HepG2 (cell line): ENCODE measurements around the gene ANKS4B. TPM values are rescaled to one million over a fixed set of nuclear protein-coding genes. Genes with fewer than 3 reads are reported as not detected.

Source experiments
- EZH2 ChIP-seq: conservative IDR thresholded peaks from 2 replicates; pipeline ENCODE4 v1.6.1; 2012; ENCODE audit warnings: mild to moderate bottlenecking, low read depth, low read length, moderate library complexity
- GABPA ChIP-seq, 2 experiments: IDR thresholded peaks; 2 replicates each; pipeline ENCODE4 v1.6.1; 2011 to 2016; ENCODE audit warnings: low read depth in 2 of 2, low read length in 1 of 2, missing biosample characterization in 1 of 2, missing genetic modification characterization in 1 of 2
- GPN1 ChIP-seq: sonication (generic); formaldehyde crosslinking; IDR thresholded peaks from 2 replicates; pipeline ENCODE4 v1.5.1; 2020; ENCODE audit warnings: missing genetic modification reagents, borderline replicate concordance
- GTF2F1 ChIP-seq: fragments of 150-350 bp; IDR thresholded peaks from 2 replicates; pipeline ENCODE4 v1.6.1; 2014; ENCODE audit warnings: low read length
- HDAC6 ChIP-seq: fragments of 200-600 bp; sonication (generic); IDR thresholded peaks from 2 replicates; pipeline ENCODE4 v1.7.0; 2017; ENCODE audit warnings: mild to moderate bottlenecking, antibody characterized with exemption, low read length, low read depth
- HNRNPLL ChIP-seq: fragments of 200-400 bp; formaldehyde crosslinking; IDR thresholded peaks from 2 replicates; pipeline ENCODE4 v1.6.1; 2017; ENCODE audit warnings: mild to moderate bottlenecking, low read depth, low read length; ENCODE audit not compliant: poor library complexity, severe bottlenecking
- IKZF1 ChIP-seq: fragments of 450-650 bp; IDR thresholded peaks from 2 replicates; pipeline ENCODE4 v1.7.1; 2016
- MTA1 ChIP-seq: sonication (generic); formaldehyde crosslinking; IDR thresholded peaks from 2 replicates; pipeline ENCODE4 v1.4.0; 2020; ENCODE audit warnings: missing genetic modification reagents, mild to moderate bottlenecking, borderline replicate concordance
- MXD4 ChIP-seq: IDR thresholded peaks from 2 replicates; pipeline ENCODE4 v1.6.1; 2016; ENCODE audit warnings: mild to moderate bottlenecking, missing biosample characterization, missing genetic modification reagents
- MYC ChIP-seq: sonication (generic); formaldehyde crosslinking; IDR thresholded peaks from 2 replicates; pipeline ENCODE4 v1.9.0; 2021; ENCODE audit warnings: missing genetic modification reagents, borderline replicate concordance
- NCOA2 ChIP-seq: sonication (generic); formaldehyde crosslinking; IDR thresholded peaks from 2 replicates; pipeline ENCODE4 v1.8.0; 2022; ENCODE audit warnings: inconsistent platforms
- NONO ChIP-seq, 2 experiments: fragments of 450-650 bp in 1 of 2; sonication (generic) in 1 of 2; formaldehyde crosslinking in 1 of 2; IDR thresholded peaks in 1 of 2; conservative IDR thresholded peaks in 1 of 2; 2 replicates each; pipeline versions ENCODE4 v1.6.1 to v1.8.0; 2017 to 2022; ENCODE audit warnings: mild to moderate bottlenecking in 1 of 2, missing genetic modification reagents in 1 of 2, moderate library complexity in 1 of 2
- PCBP1 ChIP-seq: fragments of 200-400 bp; formaldehyde crosslinking; IDR thresholded peaks from 2 replicates; pipeline ENCODE4 v1.6.1; 2017; ENCODE audit warnings: mild to moderate bottlenecking, low read depth, low read length, borderline replicate concordance
- SIN3A ChIP-seq: IDR thresholded peaks from 2 replicates; pipeline ENCODE4 v1.6.1; 2011; ENCODE audit warnings: low read depth, mild to moderate bottlenecking, control low read depth, low read length, borderline replicate concordance
- YEATS2 ChIP-seq: sonication (generic); formaldehyde crosslinking; IDR thresholded peaks from 2 replicates; pipeline ENCODE4 v1.4.0; 2020; ENCODE audit warnings: missing genetic modification reagents, borderline replicate concordance
- ZNF446 ChIP-seq: sonication (generic); formaldehyde crosslinking; IDR thresholded peaks from 2 replicates; pipeline ENCODE4 v1.5.0; 2020; ENCODE audit warnings: mild to moderate bottlenecking, missing genetic modification reagents
- ZNF678 ChIP-seq: sonication (generic); formaldehyde crosslinking; IDR thresholded peaks from 2 replicates; pipeline ENCODE4 v1.4.0; 2020; ENCODE audit warnings: mild to moderate bottlenecking, missing genetic modification reagents
- ZNF782 ChIP-seq: sonication (generic); formaldehyde crosslinking; IDR thresholded peaks from 2 replicates; pipeline ENCODE4 v1.4.0; 2020; ENCODE audit warnings: missing genetic modification reagents, mild to moderate bottlenecking, borderline replicate concordance
- ZNF839 ChIP-seq: sonication (generic); formaldehyde crosslinking; IDR thresholded peaks from 2 replicates; pipeline ENCODE4 v1.4.0; 2020; ENCODE audit warnings: missing genetic modification reagents, mild to moderate bottlenecking, borderline replicate concordance
- polyA plus RNA-seq, 8 experiments: library from polyadenylated mRNA; depleted of rRNA in 3 of 8; stranded (reverse) in 7 of 8; unstranded in 1 of 8; fragments of >200 nt; fragmentation: Illumina TruSeq in 4 of 8; extraction: Trizol in 4 of 8; gene quantifications; 2 replicates each; pipeline versions ENCODE4 v1.2.1 to v1.2.3, GENCODE V29; 2011 to 2016; ENCODE audit warnings: low read depth in 4 of 8, missing spikeins in 1 of 8, mixed read lengths in 1 of 8; ENCODE audit not compliant: insufficient read depth in 1 of 8
- total RNA-seq, 5 experiments: library from RNA; depleted of rRNA; stranded (reverse); fragments of >200 nt; fragmentation: Illumina TruSeq; extraction: Trizol; gene quantifications; 2 replicates each; pipeline ENCODE4 v1.2.3, GENCODE V29; 2016; ENCODE audit warnings: low read depth in 1 of 5
- TF ChIP-seq, protein P1 (sequence below): sonication (generic); formaldehyde crosslinking; IDR thresholded peaks from 2 replicates; pipeline ENCODE4 v1.8.1; 2023; ENCODE audit warnings: mild to moderate bottlenecking, missing genetic modification reagents
- TF ChIP-seq, protein P2 (sequence below): sonication (generic); formaldehyde crosslinking; IDR thresholded peaks from 2 replicates; pipeline ENCODE4 v1.4.0; 2020; ENCODE audit warnings: missing genetic modification reagents
- TF ChIP-seq, protein P3 (sequence below): sonication (generic); formaldehyde crosslinking; IDR thresholded peaks from 2 replicates; pipeline ENCODE4 v1.4.0; 2020; ENCODE audit warnings: mild to moderate bottlenecking, missing genetic modification reagents
- TF ChIP-seq, protein P4 (sequence below): IDR thresholded peaks from 2 replicates; pipeline ENCODE4 v1.6.1; 2016; ENCODE audit warnings: missing biosample characterization, missing genetic modification reagents, low read depth
- TF ChIP-seq, protein P5 (sequence below): sonication (generic); formaldehyde crosslinking; IDR thresholded peaks from 2 replicates; pipeline ENCODE4 v1.4.0; 2020; ENCODE audit warnings: mild to moderate bottlenecking, missing genetic modification reagents

The ANKS4B gene
- total and polyA plus RNA-seq, 2 of the 13 experiments (the other 11 are each of a cell fraction or from before 2014, with no cell fraction given) = 6.5 to 30.0 TPM

DNA sequence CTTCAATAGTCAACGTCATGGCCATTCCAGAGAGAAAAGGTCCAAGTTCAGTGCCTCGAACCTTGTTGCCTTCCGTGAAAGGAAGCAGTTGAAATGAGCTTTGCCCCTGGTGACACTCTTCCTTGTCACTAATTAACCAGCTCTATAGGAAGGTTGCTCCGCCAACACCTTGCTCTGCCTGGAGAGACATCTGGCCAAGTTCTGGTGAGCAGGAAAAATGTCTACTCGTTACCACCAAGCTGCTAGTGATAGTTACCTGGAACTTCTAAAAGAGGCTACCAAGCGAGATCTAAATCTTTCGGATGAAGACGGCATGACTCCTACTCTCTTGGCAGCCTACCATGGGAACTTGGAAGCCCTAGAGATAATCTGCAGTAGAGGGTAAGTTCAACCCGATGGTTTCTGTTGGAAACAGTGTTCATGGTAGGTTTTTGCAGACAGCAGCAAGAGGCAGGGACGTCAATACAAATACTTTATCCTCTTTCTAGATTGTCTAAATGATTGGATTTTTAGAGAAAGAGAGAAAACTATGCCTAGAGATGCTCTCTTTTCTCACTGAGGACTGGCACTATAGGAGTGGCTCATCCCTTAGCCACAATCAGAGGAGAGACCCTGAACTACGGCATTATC is at the start of gene ANKS4B (continued):
- TF ChIP-seq, protein P1, sequence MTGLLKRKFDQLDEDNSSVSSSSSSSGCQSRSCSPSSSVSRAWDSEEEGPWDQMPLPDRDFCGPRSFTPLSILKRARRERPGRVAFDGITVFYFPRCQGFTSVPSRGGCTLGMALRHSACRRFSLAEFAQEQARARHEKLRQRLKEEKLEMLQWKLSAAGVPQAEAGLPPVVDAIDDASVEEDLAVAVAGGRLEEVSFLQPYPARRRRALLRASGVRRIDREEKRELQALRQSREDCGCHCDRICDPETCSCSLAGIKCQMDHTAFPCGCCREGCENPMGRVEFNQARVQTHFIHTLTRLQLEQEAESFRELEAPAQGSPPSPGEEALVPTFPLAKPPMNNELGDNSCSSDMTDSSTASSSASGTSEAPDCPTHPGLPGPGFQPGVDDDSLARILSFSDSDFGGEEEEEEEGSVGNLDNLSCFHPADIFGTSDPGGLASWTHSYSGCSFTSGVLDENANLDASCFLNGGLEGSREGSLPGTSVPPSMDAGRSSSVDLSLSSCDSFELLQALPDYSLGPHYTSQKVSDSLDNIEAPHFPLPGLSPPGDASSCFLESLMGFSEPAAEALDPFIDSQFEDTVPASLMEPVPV (CRISPR knock-in tag) = no peak
- TF ChIP-seq YEATS2 (CRISPR knock-in tag) = peak; percentile 78; the same call in 1 of the 2 replicates
- TF ChIP-seq ZNF678 = peak; percentile 60; the same call in 1 of the 2 replicates
- TF ChIP-seq, protein P2, sequence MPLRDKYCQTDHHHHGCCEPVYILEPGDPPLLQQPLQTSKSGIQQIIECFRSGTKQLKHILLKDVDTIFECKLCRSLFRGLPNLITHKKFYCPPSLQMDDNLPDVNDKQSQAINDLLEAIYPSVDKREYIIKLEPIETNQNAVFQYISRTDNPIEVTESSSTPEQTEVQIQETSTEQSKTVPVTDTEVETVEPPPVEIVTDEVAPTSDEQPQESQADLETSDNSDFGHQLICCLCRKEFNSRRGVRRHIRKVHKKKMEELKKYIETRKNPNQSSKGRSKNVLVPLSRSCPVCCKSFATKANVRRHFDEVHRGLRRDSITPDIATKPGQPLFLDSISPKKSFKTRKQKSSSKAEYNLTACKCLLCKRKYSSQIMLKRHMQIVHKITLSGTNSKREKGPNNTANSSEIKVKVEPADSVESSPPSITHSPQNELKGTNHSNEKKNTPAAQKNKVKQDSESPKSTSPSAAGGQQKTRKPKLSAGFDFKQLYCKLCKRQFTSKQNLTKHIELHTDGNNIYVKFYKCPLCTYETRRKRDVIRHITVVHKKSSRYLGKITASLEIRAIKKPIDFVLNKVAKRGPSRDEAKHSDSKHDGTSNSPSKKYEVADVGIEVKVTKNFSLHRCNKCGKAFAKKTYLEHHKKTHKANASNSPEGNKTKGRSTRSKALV (CRISPR knock-in tag) = peak; percentile 86; the same call in 1 of the 2 replicates
- no peak for TF ChIP-seq GTF2F1
- no peak for TF ChIP-seq SIN3A
- peak; percentile 77 for TF ChIP-seq MXD4 (CRISPR knock-in tag)
- no peak for TF ChIP-seq PCBP1
- TF ChIP-seq MTA1 (CRISPR knock-in tag) = peak; percentile 26; the same call in 1 of the 2 replicates
- no peak for TF ChIP-seq NONO (IDR thresholded peaks at IDR 0.05)
- TF ChIP-seq NONO (CRISPR knock-in tag; conservative IDR thresholded peaks at IDR 0.05) = peak; percentile 63; the same call in 1 of the 2 replicates
- peak; percentile 42; the same call in 1 of the 2 replicates for TF ChIP-seq ZNF782 (CRISPR knock-in tag)
- no peak for TF ChIP-seq HNRNPLL
- TF ChIP-seq HDAC6 = no peak
- TF ChIP-seq NCOA2 (CRISPR knock-in tag) = peak; percentile 88
- TF ChIP-seq IKZF1 = no peak
- TF ChIP-seq, protein P3, sequence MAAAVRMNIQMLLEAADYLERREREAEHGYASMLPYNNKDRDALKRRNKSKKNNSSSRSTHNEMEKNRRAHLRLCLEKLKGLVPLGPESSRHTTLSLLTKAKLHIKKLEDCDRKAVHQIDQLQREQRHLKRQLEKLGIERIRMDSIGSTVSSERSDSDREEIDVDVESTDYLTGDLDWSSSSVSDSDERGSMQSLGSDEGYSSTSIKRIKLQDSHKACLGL = 0 out of 2 replicates have a peak, but pooled peaks have one; percentile 30
- TF ChIP-seq, protein P4, sequence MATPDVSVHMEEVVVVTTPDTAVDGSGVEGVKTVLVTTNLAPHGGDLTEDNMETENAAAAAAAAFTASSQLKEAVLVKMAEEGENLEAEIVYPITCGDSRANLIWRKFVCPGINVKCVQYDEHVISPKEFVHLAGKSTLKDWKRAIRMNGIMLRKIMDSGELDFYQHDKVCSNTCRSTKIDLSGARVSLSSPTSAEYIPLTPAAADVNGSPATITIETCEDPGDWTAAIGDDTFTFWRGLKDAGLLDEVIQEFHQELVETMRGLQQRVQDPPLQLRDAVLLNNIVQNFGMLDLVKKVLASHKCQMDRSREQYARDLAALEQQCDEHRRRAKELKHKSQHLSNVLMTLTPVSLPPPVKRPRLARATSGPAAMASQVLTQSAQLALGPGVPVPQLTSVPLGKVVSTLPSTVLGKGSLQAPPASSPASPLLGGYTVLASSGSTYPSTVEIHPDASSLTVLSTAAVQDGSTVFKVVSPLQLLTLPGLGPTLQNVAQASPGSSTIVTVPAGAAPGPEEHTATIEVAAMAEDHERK = no peak
- no peak for TF ChIP-seq GPN1 (CRISPR knock-in tag)
- no peak for TF ChIP-seq ZNF839
- TF ChIP-seq GABPA (IDR thresholded peaks at IDR 0.05; ENCODE audit: low read depth, low read length) = no peak
- TF ChIP-seq GABPA (CRISPR knock-in tag; IDR thresholded peaks at IDR 0.05; ENCODE audit: low read depth) = peak; percentile 72
- TF ChIP-seq MYC (CRISPR knock-in tag) = peak; percentile 23; the same call in 1 of the 2 replicates
- TF ChIP-seq, protein P5, sequence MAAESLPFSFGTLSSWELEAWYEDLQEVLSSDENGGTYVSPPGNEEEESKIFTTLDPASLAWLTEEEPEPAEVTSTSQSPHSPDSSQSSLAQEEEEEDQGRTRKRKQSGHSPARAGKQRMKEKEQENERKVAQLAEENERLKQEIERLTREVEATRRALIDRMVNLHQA (CRISPR knock-in tag) = no peak
- TF ChIP-seq EZH2 = no peak
- TF ChIP-seq ZNF446 = no peak
